Right cardiac atrium (tissue), 5 donors: ENCODE results near the gene GSN. TPM values are rescaled to one million over a fixed set of nuclear protein-coding genes. Genes with fewer than 3 reads are reported as not detected.

Source experiments
- ATAC-seq, 2 donors: fragments of 200-7000 bp; cut with Tn5 transposase; one replicate each; pipeline versions ENCODE4 v1.8.0 to v1.9.1; 2020; ENCODE audit warnings: moderate library complexity in 2 of 2, mild to moderate bottlenecking in 1 of 2
- DNase-seq, 3 donors: peaks; one replicate each; pipeline ENCODE4 v3.0.0-alpha.2; 2020
- H3K27ac ChIP-seq: one replicate; pipeline ENCODE4 v1.5.1; 2013; ENCODE audit warnings: mild to moderate bottlenecking, low read length, control low read depth, moderate library complexity
- H3K27me3 ChIP-seq: one replicate; pipeline ENCODE4 v1.6.1; 2013; ENCODE audit not compliant: control insufficient read depth, insufficient read depth
- H3K4me1 ChIP-seq: one replicate; pipeline ENCODE4 v1.6.1; 2013; ENCODE audit warnings: low read length; ENCODE audit not compliant: control insufficient read depth, insufficient read depth
- H3K4me3 ChIP-seq: one replicate; pipeline ENCODE4 v1.5.1; 2013; ENCODE audit warnings: low read length, control low read depth
- H3K9me3 ChIP-seq: one replicate; pipeline ENCODE4 v1.6.1; 2013; ENCODE audit warnings: low read length; ENCODE audit not compliant: control insufficient read depth
- WGBS: extraction: QIAGEN DNeasy Blood & Tissue Kit; methylation state at CpG from one replicate; pipeline ENCODE4 v1.1.7; 2013; 5-methylcytosine and 5-hydroxymethylcytosine counted together
- intact Hi-C, 4 donors: fragments of 100-400 bp; cut with DNase I; formaldehyde crosslinking; loops; one replicate each; pipeline versions ENCODE4 v1.11.0 to v1.14.0; 2022 to 2023
- polyA plus RNA-seq: library from polyadenylated mRNA; stranded (reverse); fragments of 200-250 nt; gene quantifications from one replicate; pipeline ENCODE4 v1.2.3, GENCODE V29; 2013
- total RNA-seq, 4 donors: library from RNA; stranded (reverse); fragmentation: NEBNext Ultra II Directional; extraction: Animal tissue kit (Norgen Biotek cat#: 25700); gene quantifications; one replicate each; pipeline ENCODE4 v1.2.1, GENCODE V29; 2021
- donor health status: healthy with polysubstance abuse.
- donor health status: DM: no; HTN: yes; CAD: no.
- donor health status: DM: no; HTN: no; CAD: no.
- donor health status: DM: no; HTN: yes; CAD: no; lungs with severe emphysema.
- donor health status: DM: yes; HTN: yes; CAD: no.

Gene GSN
- total and polyA plus RNA-seq, 5 donors: 949 to 1,838 (median 1,630) TPM

GRCh38 chr9:121325387-121325786 lies 57.4 kb downstream of the GSN start:
- DNase-seq (peak in 2 of 3 donors; percentile 49 to 66), ATAC-seq (peak; percentile 0 to 5)
- Histone ChIP-seq H3K27me3 (no peaks in the 10 kb centered on the region), H3K4me1 (peaks cover 14% of the 10 kb centered on the region), H3K9me3 (no peaks in the 10 kb centered on the region), H3K27ac (peak overlapping the region; percentile 94), H3K4me3 (no peak overlapping the region)
- WGBS: 57% methylated on average over 7 of the region's 7 CpGs
- intact Hi-C loops: loop anchor here in 1 of 4 donors (5.0 kb wide), 1 partner anchor 47 kb away; the partner anchor contains the start of gene STOM

- peaks cover 14% of the 10 kb centered on the region for H3K4me1 ChIP-seq
Measured at GRCh38 chr9:121326130-121326838, 58.3 kb downstream of the GSN start.

GRCh38 chr9:121326901-121327613 lies 59.1 kb downstream of the GSN start:
- ATAC-seq: no peak
- Histone ChIP-seq H3K4me3 (no peak overlapping the region), H3K27me3 (no peaks in the 10 kb centered on the region), H3K4me1 (peaks cover 17% of the 10 kb centered on the region), H3K27ac (peak overlapping the region; percentile 94), H3K9me3 (no peaks in the 10 kb centered on the region)
- intact Hi-C loops: loop anchor here in 1 of 4 donors (5.0 kb wide), 1 partner anchor 45 kb away; the partner anchor contains the start of gene STOM
- DNase-seq: peak in 2 of 3 donors; percentile 59 to 66
- WGBS: 86% methylated on average over 11 of the region's 11 CpGs

More at GRCh38 chr9:121326130-121326838, 58.3 kb downstream of the GSN start:
- ATAC-seq (peak; percentile 90 to 91), DNase-seq (peak; percentile 94 to 96 (median 95))
- no peaks in the 10 kb centered on the region for H3K9me3 ChIP-seq
- intact Hi-C loops: loop anchor here in 1 of 4 donors (5.0 kb wide), 1 partner anchor 46 kb away; the partner anchor contains the start of gene STOM
- H3K27me3 ChIP-seq: no peaks in the 10 kb centered on the region
- 39% methylated on average over 19 of the region's 19 CpGs for WGBS
- peak overlapping the region; percentile 94 for H3K27ac ChIP-seq
- no peak overlapping the region for H3K4me3 ChIP-seq

- 79% methylated on average over 8 of the region's 8 CpGs for WGBS
- H3K4me1 ChIP-seq: peaks cover 17% of the 10 kb centered on the region
- intact Hi-C loops: loop anchor here in 1 of 4 donors (5.0 kb wide), 1 partner anchor 44 kb away; the partner anchor contains the start of gene STOM
- no peaks in the 10 kb centered on the region for H3K9me3 ChIP-seq
- no peaks in the 10 kb centered on the region for H3K27me3 ChIP-seq
- no peak for ATAC-seq
- no peak overlapping the region for H3K4me3 ChIP-seq
- DNase-seq: no peak
- peak overlapping the region; percentile 22 for H3K27ac ChIP-seq
Measured at GRCh38 chr9:121328476-121328875, 60.5 kb downstream of the GSN start.

- no peak overlapping the region for H3K4me3 ChIP-seq
- no peaks in the 10 kb centered on the region for H3K9me3 ChIP-seq
- H3K27ac ChIP-seq: peak overlapping the region; percentile 22
- peak in 2 of 3 donors; percentile 45 to 55 for DNase-seq
- H3K27me3 ChIP-seq: no peaks in the 10 kb centered on the region
- ATAC-seq: no peak
- intact Hi-C loops: loop anchor here in 1 of 4 donors (5.0 kb wide), 1 partner anchor 43 kb away; the partner anchor contains the start of gene STOM
- peaks cover 21% of the 10 kb centered on the region for H3K4me1 ChIP-seq
- WGBS: 77% methylated on average over 16 of the region's 16 CpGs
Measured at GRCh38 chr9:121328876-121329681, 61.1 kb downstream of the GSN start.

GRCh38 chr9:121331549-121331948 lies 63.6 kb downstream of the GSN start:
- DNase-seq (peak in 1 of 3 donors; percentile 18), ATAC-seq (no peak)
- H3K4me1 ChIP-seq: peaks cover 9% of the 10 kb centered on the region

GRCh38 chr9:121331992-121332685 lies 64.2 kb downstream of the GSN start:
- 58% methylated on average over 14 of the region's 14 CpGs for WGBS
- H3K27me3 ChIP-seq: no peaks in the 10 kb centered on the region
- no peaks in the 10 kb centered on the region for H3K9me3 ChIP-seq
- intact Hi-C loops: no loop called here
- H3K4me1 ChIP-seq: peaks cover 9% of the 10 kb centered on the region
- H3K4me3 ChIP-seq: no peak overlapping the region
- DNase-seq (peak in 2 of 3 donors; percentile 66 to 69), ATAC-seq (peak; percentile 2 to 14)
- peak overlapping the region; percentile 57 for H3K27ac ChIP-seq

More at GRCh38 chr9:121331549-121331948, 63.6 kb downstream of the GSN start:
- intact Hi-C loops: no loop called here
- no peaks in the 10 kb centered on the region for H3K27me3 ChIP-seq
- 77% methylated on average over 3 of the region's 3 CpGs for whole genome bisulfite sequencing
- H3K4me3 ChIP-seq: no peak overlapping the region
- H3K27ac ChIP-seq: peak overlapping the region; percentile 57
- H3K9me3 ChIP-seq: no peaks in the 10 kb centered on the region

- Histone ChIP-seq H3K4me3 (no peak overlapping the region), H3K27me3 (no peaks in the 10 kb centered on the region), H3K4me1 (peaks cover 9% of the 10 kb centered on the region), H3K9me3 (no peaks in the 10 kb centered on the region), H3K27ac (peak overlapping the region; percentile 59)
- peak; percentile 17 to 73 (median 41) for DNase-seq
- 56% methylated on average over 8 of the region's 8 CpGs for WGBS
- peak; percentile 17 to 34 for ATAC-seq
- intact Hi-C loops: no loop called here
Measured at GRCh38 chr9:121333950-121334773, 66.2 kb downstream of the GSN start.

GRCh38 chr9:121336665-121337064 lies 68.7 kb downstream of the GSN start:
- no peak overlapping the region for H3K27ac ChIP-seq

More at GRCh38 chr9:121336665-121337064, 68.7 kb downstream of the GSN start:
- Histone ChIP-seq H3K27me3 (no peaks in the 10 kb centered on the region), H3K4me1 (peaks cover 6% of the 10 kb centered on the region), H3K4me3 (no peak overlapping the region), H3K9me3 (no peaks in the 10 kb centered on the region)
- intact Hi-C loops: no loop called here
- DNase-seq (no peak), ATAC-seq (no peak)
- 81% methylated on average over 4 of the region's 4 CpGs for WGBS
